Activated CD4-positive, CD25-positive, alpha-beta regulatory T cell treated with anti-CD3 and anti-CD28 coated beads, Interleukin-2, amount 50 U/mL, for 16 hours (primary cell): ENCODE data around the gene CCNQ.

ENCODE experiments used
- DNase-seq: peaks from one replicate; pipeline ENCODE4 v3.0.0-alpha.2; 2020; ENCODE audit warnings: low read depth, low spot score

The CCNQ gene

DNA sequence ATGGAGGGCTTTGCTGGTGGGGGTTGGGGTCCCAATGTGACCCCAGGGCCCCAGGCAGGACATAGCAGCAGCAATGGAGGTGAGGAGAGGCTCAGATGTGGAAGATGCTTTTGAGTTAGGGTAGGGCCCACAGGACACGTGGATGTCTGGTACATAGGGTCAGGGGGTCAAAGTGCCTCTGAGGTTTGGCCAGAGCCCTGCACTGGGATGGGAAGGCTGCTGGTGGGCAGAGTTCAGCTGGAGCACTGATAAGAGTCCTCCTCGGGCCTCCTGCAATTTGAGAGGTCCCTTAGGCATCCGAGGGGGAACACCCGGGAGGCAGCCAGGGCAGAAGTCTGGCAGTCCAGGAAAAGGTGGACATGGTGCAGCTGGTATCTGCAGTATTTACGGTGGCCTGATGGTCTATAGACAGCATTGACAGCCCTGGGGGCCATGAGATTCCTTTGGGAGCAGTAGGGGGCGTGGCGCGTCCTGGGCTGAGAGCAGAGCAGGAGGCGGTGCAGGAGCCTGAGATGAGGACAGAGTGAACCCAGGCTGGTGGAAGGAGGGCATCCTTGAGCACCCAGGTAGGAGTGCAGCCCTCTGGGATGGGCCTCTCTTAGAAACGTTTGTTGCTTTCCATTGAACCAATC lies 22.6 kb downstream of the CCNQ start:
- no peak for DNase-seq

DNA sequence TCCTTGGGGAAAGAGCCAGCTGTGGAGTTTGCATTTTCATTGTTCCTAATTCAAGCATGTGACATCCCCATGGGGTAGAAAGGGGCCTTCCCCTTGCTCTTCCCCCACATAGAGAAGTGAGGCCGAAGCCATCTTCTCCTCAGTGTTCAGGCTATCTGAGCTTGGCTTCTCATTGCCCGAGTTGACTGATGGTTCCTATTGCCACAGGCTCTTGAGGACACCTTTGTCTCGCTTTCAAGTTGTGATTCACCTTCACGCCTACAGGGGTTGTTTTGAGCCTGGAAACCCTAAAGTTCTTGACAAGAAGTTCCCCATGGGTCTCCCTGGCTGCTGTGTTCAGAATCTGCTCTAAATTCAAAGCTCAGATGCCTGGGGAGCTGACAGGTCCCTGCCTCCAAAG lies 25.0 kb downstream of the CCNQ start:
- DNase-seq: no peak

DNA sequence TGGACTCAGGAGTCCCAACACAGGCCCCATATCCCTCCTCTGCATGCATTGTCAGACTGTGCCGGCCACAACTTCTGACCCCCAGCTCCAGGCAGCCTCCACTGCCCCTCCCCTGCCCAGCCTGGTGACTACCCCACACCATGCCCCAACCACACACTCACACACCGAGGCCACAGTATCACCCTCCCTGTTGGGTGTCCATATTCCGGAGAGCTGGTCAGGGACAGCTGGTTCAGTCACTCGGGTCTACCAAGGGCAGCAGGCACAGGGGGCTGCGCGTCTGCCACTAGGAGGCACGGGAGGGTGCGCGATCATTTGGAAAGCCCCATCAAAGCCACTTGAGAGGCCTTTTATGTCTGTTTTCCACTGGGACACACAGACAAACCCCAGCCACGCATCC lies 26.3 kb downstream of the CCNQ start:
- DNase-seq: no peak

DNA sequence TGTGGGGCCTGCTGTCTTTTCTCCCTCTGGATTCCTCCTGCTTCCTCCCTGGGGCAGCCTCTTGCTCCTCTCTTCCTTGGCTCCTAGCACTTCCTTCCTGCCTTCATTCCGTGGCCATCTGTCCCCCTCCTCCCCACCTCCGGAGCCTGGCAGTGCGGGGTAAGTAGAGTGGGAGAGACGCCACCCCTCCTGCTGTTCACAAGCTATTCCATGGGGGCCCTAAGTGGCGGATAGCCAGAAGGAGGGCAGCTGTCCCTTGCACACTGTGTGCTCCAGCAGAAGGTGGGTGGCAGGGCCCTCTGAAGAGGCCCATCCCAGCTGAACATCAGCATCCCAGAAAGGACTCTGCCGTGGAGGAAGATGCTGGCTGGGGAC lies 27.4 kb downstream of the CCNQ start:
- DNase-seq: no peak

DNA sequence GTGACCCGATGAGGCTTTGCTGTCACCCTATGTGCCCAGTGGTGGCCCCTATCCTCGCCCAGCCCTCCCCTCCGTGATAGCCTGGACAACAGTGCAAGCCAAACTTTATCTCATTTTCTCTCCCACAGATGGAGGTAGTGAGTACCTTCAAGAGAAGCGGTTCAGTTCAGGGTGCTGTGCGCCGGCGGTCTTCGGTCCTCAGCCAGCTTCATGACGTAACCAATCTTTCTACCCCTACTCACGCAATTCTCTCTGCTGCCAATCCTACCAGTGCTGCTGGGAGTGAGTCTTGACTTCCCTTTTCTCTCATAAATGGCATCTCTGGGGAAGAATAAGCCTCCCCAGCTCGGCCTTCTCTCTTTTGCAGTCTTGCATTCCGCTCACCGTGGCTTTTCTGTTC lies 29.5 kb downstream of the CCNQ start:
- DNase-seq: no peak

DNA sequence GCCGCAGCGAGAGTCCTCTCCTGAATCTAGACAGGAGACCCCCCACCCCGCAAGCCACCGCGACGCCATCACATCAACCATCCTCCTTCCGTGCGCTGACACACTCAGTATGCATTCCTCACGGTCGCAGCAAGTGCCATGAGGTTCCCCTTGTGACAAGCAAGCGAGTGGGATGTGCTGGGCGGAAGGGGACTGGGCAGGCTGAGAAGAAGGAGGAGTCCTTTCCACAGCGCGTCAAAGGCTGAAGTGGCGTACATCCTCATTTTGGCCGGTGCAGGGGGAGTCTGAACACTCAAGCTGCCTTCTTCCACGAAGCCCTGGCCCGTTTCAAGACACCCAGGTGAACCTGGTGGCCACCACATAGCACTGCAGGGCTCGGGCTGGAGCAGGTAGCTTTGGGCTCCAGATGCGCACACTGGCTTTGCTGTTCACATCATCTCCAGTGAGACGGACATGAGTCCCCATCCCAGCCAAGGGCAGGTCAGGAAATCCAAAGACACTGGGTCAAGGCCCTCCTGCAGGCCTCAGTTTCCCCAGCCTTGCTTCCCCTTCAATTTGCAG lies 30.4 kb downstream of the CCNQ start:
- DNase-seq: no peak

DNA sequence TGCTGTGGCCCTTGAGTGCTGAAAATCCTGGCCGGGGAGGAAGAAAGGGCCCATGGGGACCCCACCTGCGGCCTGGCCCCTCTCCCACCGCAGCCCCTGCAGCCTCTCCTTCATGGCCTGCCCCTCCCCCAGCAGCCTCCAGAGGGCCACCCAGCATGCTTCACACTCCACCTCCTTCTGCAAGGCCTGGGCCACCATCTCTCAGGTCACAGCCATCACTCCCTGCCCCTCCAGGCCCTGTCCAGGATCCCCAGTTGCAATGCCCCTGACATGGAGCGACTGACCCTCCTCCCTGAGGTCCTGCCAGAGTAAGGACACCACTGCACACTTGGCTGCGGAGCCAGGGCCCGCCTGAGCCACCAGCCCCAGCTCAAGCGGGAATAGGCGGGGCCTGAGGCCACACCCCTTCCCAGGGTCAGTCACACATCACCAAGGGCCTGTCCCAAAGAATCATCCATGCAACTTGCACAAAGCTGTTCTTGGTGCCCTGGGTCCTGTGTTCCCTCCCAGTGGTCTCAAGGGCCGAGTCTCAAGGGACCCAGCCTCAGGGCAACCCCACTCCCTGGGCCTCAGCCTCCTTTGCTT lies 32.9 kb downstream of the CCNQ start:
- no peak for DNase-seq

DNA sequence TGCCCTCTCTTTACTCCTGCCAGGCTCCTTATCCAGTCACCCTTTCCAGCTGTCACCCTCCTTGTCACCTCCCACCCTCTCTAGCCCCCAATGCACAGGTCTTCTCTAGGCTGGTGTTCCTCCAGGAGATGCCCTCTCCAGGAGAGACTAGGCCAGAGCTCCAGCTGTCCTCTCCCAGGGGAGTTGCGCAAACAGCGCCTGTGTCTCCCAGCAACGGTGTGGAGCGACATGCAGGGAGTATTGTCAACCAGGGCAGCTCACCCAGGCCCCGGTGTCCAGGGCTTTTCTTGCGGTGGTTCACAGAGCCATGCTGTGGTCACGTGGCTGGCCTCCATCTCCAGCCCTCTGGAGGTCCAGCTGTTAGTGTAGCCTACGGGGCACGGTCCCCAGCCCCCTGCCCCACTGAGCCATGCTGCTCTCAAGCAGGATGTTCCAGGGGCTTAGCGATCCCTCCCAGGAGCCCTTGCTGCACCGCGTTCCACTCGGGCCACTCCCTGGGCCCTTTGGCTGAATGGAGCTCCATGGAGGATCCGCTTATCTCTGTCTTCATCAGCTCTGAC lies 34.8 kb downstream of the CCNQ start:
- DNase-seq: no peak

DNA sequence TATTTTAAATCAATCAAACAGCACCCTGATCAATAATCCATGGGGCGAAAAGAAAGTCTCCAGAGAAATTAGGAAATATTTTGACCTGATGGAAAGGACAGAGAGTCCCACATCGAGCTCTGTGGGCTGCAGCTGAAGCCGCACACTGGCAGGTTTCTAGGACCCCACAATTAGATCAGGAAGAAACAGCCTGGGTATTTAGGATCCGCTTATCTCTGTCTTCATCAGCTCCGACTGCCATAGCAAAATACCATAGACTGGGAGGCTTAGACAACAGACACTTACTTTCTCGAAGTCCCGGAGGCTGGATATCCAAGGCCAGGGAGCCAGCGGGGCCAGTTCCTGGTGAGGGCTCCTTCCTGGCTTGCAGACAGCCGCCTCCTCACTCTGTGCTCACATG lies 36.4 kb downstream of the CCNQ start:
- DNase-seq: no peak

DNA sequence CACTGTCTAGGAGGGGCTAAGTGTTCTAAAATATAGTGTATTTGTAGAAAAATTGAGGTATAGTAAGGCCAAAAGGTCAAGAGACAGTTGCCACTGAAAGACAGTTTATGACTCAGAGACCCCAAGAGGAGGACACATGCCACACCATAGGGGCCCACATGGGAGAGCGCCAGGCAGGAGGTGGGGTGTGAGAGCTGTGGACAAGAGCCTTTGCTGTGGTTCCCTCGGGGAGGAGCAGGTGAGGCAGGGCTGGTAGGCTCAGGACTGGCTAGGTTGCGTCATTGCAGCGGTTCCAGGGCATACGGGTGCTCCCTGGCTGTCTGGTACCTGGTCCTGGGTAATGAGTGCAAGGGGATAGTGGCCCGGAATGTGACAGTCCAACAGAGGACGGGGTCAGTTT lies 37.6 kb downstream of the CCNQ start:
- DNase-seq: no peak

DNA sequence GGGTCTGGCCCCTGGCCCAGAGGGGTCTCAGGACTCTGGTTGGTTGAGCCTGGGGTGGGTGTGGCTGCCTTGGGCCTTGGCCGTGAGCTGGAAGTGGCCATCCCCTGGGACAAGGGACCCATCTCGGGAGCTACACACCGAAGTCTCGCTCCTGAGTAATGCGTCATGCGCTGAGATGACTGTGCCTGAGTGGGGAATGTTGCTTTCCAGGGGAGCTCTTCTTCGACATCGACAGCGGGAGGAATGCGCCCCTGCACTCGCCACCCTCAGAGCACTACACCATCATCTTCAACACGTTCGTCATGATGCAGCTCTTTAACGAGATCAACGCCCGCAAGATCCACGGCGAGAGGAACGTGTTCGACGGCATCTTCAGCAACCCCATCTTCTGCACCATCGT lies 38.5 kb downstream of the CCNQ start:
- DNase-seq: no peak

DNA sequence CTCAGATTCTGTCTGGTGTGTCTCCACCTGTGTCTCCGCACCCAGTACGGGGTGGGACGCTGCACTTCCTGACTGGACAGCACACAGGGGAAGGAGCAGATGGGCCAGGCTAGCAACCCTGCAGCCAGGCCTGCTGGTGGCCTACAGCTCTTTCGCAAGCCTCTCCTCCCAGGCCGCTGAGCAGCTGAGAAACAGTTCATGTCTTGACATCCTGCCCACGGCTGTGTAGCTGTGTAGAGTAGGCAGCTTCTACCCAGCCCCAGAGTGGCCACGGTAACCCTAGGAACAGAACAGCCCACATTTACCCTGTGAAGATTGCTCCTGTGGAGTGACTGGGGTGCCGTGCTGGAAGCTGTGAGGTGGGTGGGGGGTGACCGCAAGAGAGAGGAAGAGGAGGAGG lies 38.9 kb downstream of the CCNQ start:
- no peak for DNase-seq

DNA sequence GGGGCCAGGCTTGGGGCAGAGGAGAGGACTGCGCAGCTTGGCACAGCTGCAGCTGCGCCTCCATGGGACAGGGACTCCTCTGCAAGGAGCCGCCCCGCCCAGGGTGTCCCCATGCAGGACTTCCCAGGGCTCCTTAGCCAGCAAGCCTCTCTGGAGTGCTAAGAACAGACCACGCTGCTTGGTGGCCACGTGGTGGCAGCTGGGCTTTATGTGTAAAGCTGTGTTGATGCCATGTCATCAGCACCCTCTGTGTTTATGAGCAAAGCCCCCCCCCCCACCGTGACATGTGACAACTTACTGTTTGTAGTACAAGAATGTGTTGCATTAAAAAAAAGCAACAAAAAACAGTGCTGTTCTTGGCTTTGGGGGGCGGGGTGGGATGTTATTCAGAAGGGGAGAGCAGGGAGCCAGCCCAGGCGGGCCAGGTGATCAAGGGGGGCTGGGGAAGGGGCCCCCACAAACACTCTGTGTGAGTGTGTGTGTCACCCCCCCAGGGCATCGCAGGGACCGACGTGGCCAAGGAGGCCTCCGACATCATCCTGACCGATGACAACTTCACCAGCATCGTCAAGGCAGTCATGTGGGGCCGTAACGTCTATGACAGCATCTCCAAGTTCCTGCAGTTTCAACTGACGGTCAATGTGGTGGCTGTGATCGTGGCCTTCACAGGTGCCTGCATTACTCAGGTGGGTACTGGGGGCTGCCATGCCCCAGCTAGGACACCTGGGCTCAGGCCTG lies 41.2 kb downstream of the CCNQ start:
- no peak for DNase-seq

DNA sequence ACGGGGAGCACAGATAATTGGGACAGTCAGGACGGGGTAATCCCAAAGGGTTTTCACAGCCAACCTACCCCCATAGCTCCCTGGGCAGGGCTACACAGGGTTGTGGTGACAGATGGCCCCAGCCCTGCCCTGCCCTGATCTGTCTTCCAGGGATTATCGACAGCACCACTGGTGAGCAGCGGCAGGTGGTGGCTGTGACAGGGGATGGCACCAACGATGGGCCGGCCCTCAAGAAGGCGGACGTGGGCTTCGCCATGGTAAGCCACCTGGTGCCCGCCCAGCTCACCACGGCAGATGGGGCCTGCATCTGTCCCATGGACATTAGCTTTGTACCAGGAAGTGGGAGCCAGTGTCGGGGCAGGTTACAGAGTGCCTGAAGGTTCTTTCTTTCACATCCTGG lies 42.2 kb downstream of the CCNQ start:
- DNase-seq: no peak

DNA sequence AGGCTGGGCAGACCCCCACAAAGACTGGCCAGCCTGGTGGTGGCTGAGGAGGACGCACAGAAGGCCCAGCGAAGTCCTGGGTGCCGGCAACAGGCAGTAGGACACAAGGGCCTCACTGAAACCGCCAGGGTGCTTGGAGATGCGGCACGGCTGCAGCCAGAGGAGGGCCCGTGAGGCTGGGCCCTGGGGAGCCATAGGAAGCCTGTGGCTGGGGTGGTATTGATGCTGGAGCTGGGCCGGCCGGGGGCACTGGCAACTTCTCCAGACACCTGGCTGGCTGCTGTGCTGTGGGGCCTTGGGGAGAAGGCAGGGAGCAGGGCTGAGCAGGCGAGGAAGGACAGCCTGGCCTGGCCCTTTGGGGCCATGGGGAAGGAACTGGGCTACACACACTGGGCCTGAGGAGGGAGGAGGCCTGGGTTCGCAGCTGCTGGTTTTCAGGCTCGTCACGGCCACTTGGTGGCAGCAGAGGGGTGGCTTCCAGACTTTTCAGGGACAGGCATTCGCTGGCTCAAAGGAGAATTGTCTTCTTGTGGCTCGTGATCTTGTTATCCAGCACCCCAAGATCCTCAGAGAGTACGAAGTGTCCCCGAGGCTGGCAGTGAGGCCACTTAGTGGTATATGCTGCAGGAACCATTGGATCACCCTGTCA lies 44.3 kb downstream of the CCNQ start:
- peak; percentile 13 for DNase-seq

DNA sequence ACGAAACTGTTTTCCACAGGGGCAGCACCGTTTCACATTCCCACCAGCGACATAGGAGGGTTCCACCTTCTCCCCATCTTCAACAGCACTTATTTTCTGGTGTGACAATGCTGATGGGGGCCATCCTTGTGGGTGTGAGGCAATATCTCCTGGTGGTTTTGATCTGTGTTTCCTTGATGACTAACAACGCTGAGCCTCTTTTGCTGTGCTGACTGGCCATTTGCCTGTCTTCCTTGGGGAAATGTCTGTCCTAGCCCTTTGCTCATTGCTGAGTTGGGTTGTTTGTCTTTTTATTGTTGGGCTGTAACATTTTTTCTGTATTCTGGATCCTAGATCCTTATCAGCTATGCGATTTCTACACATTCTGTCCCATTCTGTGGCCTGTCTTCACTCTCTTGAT lies 47.8 kb downstream of the CCNQ start:
- no peak for DNase-seq

DNA sequence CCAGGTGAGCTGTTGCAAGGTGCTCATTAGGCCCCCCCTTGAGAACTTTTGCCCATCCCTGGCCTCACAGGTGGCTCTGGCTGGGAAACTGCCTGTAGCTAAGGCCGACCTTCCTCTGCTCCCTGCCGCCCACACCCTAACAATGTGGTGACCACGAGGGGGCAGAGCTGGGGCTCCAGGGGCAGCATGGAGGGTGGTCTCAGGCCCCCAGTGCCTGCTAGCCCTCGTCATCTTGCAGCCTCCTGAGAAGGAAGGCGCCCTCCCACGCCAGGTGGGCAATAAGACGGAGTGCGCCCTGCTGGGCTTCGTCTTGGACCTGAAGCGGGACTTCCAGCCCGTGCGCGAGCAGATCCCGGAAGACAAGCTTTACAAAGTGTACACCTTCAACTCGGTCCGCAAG lies 49.1 kb downstream of the CCNQ start:
- DNase-seq: no peak

DNA sequence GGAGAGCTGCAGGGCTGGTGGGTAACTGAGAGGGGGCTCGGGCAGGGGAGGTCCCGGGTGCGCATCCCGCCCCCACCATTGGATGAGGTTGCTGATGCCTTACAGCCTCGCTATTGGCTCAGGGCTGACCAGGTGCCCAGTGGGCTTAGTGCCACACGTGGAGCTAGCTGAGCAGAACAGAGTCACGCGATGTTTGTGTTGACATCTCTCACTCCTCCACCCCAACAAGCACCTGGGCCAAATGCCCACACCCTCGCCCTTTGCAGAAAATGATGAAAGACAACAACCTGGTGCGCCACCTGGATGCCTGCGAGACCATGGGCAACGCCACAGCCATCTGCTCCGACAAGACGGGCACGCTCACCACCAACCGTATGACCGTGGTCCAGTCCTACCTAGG lies 49.7 kb downstream of the CCNQ start:
- DNase-seq: no peak

DNA sequence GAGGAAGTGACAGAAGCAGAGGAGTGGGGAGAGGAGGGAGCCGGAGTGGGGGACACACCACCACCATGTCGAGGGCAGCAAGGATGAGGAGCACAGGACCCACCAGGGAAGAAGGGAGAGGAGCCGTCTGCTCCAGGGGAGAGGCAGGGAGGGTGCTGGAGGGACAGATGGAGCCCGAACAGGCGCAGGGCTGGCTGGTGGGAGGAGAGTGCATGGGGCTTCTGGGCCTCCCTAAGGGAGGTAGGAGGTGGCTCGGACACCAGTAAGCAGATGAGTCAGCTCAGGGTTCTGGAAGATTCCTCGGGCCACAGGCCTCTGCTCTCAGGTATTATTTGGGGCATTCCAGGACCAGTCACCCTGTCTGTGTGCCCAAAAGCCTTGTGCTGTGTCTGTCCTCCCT lies 51.7 kb downstream of the CCNQ start:
- DNase-seq: no peak

DNA sequence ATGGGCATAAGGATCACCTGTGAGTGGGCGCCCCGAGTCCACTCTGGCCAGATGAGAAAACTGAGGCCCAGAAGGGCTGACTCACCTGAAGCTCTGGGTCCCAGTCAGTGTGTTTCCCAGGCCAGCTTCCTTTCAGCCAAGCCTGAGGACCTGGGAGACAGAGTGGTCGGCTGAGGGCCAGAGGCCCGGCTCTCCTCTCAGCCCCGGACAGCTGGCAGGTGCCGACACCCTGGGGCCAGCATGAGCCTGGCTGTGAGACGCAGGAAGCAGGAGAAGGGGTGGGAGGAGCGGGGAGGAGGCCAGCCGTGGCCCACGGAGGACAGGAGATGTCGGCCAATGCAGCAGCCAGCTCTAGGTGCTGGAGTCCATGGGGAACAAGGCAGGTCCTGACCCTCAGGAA lies 52.6 kb downstream of the CCNQ start:
- no peak for DNase-seq

DNA sequence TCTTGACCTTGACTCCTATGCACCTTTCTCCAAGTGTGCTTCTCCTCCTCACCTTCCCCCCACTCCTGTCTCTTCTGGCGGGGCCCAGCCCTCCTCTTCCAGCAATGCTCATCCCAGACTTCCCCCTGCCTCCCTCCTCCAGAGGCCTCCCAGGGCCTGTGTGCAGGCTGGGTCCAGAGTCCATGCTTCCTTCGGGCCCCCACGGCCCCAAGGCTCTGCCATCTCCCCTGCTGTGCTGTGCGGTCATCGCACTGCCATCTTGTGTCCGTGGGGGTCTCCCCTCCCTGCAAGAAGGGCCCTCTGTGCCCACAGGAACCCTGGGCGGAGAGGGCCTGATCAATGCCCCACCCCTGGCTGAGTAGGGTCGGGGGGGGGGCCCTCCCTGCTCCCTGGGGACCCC lies 54.2 kb downstream of the CCNQ start:
- no peak for DNase-seq

DNA sequence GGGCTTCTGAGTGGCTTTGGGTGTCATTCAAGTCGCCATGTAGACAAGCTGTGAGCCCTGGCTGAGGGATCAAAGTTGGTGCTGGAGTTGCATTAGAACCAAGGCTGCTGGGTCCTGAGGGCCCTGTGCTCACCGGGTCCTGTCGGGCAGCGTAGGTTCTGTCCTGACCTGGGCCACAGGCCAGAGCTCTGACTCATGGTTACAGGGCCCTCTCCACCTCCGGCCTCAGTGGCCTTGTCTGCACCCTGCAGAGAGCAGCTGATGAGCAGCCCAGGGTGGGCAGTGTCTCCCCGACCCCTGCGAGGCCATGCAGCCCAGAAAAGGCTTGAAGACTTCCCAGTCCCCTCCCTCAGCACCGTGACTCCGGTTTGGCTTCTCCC lies 59.0 kb downstream of the CCNQ start:
- DNase-seq: no peak
